Mesenchymal stem cell (in vitro differentiated cells and primary cell): ENCODE results near the gene NHERF1.

Experiments
- DNase-seq: peaks from one replicate; pipeline ENCODE4 v3.0.0-alpha.2; 2013
- H2AFZ ChIP-seq: one replicate; pipeline ENCODE4 v1.6.1; 2013; ENCODE audit warnings: low read depth, mild to moderate bottlenecking, control low read depth, inconsistent platforms, low read length, moderate library complexity
- H2AK5ac ChIP-seq: 2 replicates; pipeline ENCODE4 v1.6.1; 2013; ENCODE audit warnings: low read length, moderate library complexity, mild to moderate bottlenecking, inconsistent platforms; ENCODE audit not compliant: severe bottlenecking
- H2BK120ac ChIP-seq: one replicate; pipeline ENCODE4 v1.6.1; 2013; ENCODE audit warnings: low read depth, mild to moderate bottlenecking, inconsistent platforms, low read length, moderate library complexity
- H2BK12ac ChIP-seq, 2 experiments: one replicate each; pipeline ENCODE4 v1.6.1; 2013; ENCODE audit warnings: inconsistent platforms in 2 of 2, low read length in 2 of 2, mild to moderate bottlenecking in 2 of 2, moderate library complexity in 2 of 2, control low read depth in 1 of 2
- H2BK15ac ChIP-seq: one replicate; pipeline ENCODE4 v1.6.1; 2013; ENCODE audit warnings: mild to moderate bottlenecking, low read depth, inconsistent platforms; ENCODE audit not compliant: poor library complexity, severe bottlenecking
- H2BK5ac ChIP-seq: 2 replicates; pipeline ENCODE4 v1.6.1; 2013; ENCODE audit warnings: low read depth, mild to moderate bottlenecking, low read length, control low read depth, inconsistent platforms; ENCODE audit not compliant: poor library complexity, severe bottlenecking
- H3K14ac ChIP-seq, 2 experiments: one replicate each; pipeline ENCODE4 v1.6.1; 2013; ENCODE audit warnings: inconsistent platforms in 2 of 2, low read length in 2 of 2, control low read depth in 1 of 2, mild to moderate bottlenecking in 1 of 2, moderate library complexity in 1 of 2
- H3K18ac ChIP-seq, 2 experiments: one replicate each; pipeline ENCODE4 v1.6.1; 2013; ENCODE audit warnings: inconsistent platforms in 2 of 2, low read length in 2 of 2, control low read depth in 1 of 2, low read depth in 1 of 2, mild to moderate bottlenecking in 1 of 2
- H3K23ac ChIP-seq, 2 experiments: one replicate each; pipeline ENCODE4 v1.6.1; 2013; ENCODE audit warnings: inconsistent platforms in 2 of 2, low read length in 2 of 2, mild to moderate bottlenecking in 2 of 2, moderate library complexity in 2 of 2, control low read depth in 1 of 2
- H3K27ac ChIP-seq: 2 replicates; pipeline ENCODE4 v1.5.1; 2013; ENCODE audit warnings: mild to moderate bottlenecking, moderate library complexity, low read length, control low read depth, inconsistent platforms; ENCODE audit not compliant: poor library complexity, severe bottlenecking
- H3K27me3 ChIP-seq, 2 experiments: 2 replicates each; pipeline versions ENCODE4 v1.6.1 to v1.7.0; 2013; ENCODE audit warnings: low read length in 2 of 2, mild to moderate bottlenecking in 2 of 2, moderate library complexity in 2 of 2, control low read depth in 1 of 2, inconsistent platforms in 1 of 2; ENCODE audit not compliant: control insufficient read depth in 1 of 2, insufficient read depth in 1 of 2
- H3K36me3 ChIP-seq, 2 experiments: 2 replicates each; pipeline versions ENCODE4 v1.6.1 to v1.7.0; 2013; ENCODE audit warnings: low read length in 2 of 2, control low read depth in 1 of 2, inconsistent platforms in 1 of 2, low read depth in 1 of 2, mild to moderate bottlenecking in 1 of 2; ENCODE audit not compliant: insufficient read depth in 2 of 2, control insufficient read depth in 1 of 2
- H3K4ac ChIP-seq, 2 experiments: one replicate each; pipeline ENCODE4 v1.6.1; 2013; ENCODE audit warnings: inconsistent platforms in 2 of 2, low read length in 2 of 2, mild to moderate bottlenecking in 2 of 2, moderate library complexity in 2 of 2, control low read depth in 1 of 2, low read depth in 1 of 2
- H3K4me1 ChIP-seq: 2 replicates; pipeline ENCODE4 v1.6.1; 2013; ENCODE audit warnings: low read depth, low read length, control low read depth; ENCODE audit not compliant: control insufficient read depth, insufficient read depth
- H3K4me2 ChIP-seq: 2 replicates; pipeline ENCODE4 v1.6.1; 2013; ENCODE audit warnings: low read length, mild to moderate bottlenecking, inconsistent platforms; ENCODE audit not compliant: poor library complexity, severe bottlenecking
- H3K4me3 ChIP-seq, 2 experiments: 2 replicates each; pipeline versions ENCODE4 v1.5.1 to v1.7.0; 2013; ENCODE audit warnings: low read length in 2 of 2, mild to moderate bottlenecking in 2 of 2, control low read depth in 1 of 2, low read depth in 1 of 2; ENCODE audit not compliant: insufficient read depth in 1 of 2
- H3K79me1 ChIP-seq: replicated peaks from 2 replicates; pipeline ENCODE4 v1.6.1; 2013; ENCODE audit warnings: mild to moderate bottlenecking, control low read depth, low read length, inconsistent platforms; ENCODE audit not compliant: poor library complexity, severe bottlenecking
- H3K9ac ChIP-seq: 2 replicates; pipeline ENCODE4 v1.7.0; 2013; ENCODE audit warnings: mild to moderate bottlenecking, low read length, moderate library complexity
- H3K9me3 ChIP-seq: 2 replicates; pipeline ENCODE4 v1.7.0; 2013; ENCODE audit warnings: mild to moderate bottlenecking, low read length; ENCODE audit not compliant: control insufficient read depth
- H4K8ac ChIP-seq: one replicate; pipeline ENCODE4 v1.6.1; 2013; ENCODE audit warnings: inconsistent platforms, mild to moderate bottlenecking, low read length, moderate library complexity
- H4K91ac ChIP-seq: one replicate; pipeline ENCODE4 v1.6.1; 2013; ENCODE audit warnings: mild to moderate bottlenecking, low read length, inconsistent platforms
- WGBS: methylation state at CpG from one replicate; pipeline ENCODE4 v1.1.7; 2013; ENCODE audit warnings: mixed read lengths; 5-methylcytosine and 5-hydroxymethylcytosine counted together

The NHERF1 gene

GRCh38 chr17:74804683-74805082 lies 56.3 kb downstream of the NHERF1 start:
- no peak overlapping the region for H2BK12ac ChIP-seq
- H2BK15ac ChIP-seq: no peak overlapping the region
- no peak overlapping the region for H2BK5ac ChIP-seq
- DNase-seq: no peak
- H3K27ac ChIP-seq: no peak overlapping the region
- H3K4me3 ChIP-seq: no peak overlapping the region
- H3K23ac ChIP-seq: no peak overlapping the region
- H3K18ac ChIP-seq: no peak overlapping the region
- no peaks in the 10 kb centered on the region for H3K27me3 ChIP-seq
- WGBS: 89% methylated on average over 7 of the region's 7 CpGs
- no peak overlapping the region for H3K14ac ChIP-seq
- H3K9ac ChIP-seq: no peak overlapping the region
- no peak overlapping the region for H4K8ac ChIP-seq
- H3K79me1 ChIP-seq: peaks cover 3% of the 10 kb centered on the region
- no peak overlapping the region for H4K91ac ChIP-seq
- peaks cover 17% of the 10 kb centered on the region for H3K4me1 ChIP-seq
- H2AFZ ChIP-seq: no peak overlapping the region
- H2BK120ac ChIP-seq: no peak overlapping the region
- H3K4ac ChIP-seq: no peak overlapping the region
- peaks cover 32 to 77% of the 10 kb centered on the region in 2 experiments for H3K36me3 ChIP-seq
- H3K4me2 ChIP-seq: no peak overlapping the region
- no peaks in the 10 kb centered on the region for H3K9me3 ChIP-seq
- H2AK5ac ChIP-seq: no peak overlapping the region

- H3K14ac ChIP-seq: no peak overlapping the region
- no peak overlapping the region for H2BK5ac ChIP-seq
- no peak overlapping the region for H2AK5ac ChIP-seq
- H3K9me3 ChIP-seq: no peaks in the 10 kb centered on the region
- H3K23ac ChIP-seq: no peak overlapping the region
- no peak overlapping the region for H4K91ac ChIP-seq
- H3K27ac ChIP-seq: no peak overlapping the region
- H3K9ac ChIP-seq: no peak overlapping the region
- peaks cover 29 to 72% of the 10 kb centered on the region in 2 experiments for H3K36me3 ChIP-seq
- 91% methylated on average over 15 of the region's 15 CpGs for WGBS
- no peak overlapping the region for H2BK12ac ChIP-seq
- peaks cover 17% of the 10 kb centered on the region for H3K4me1 ChIP-seq
- no peak overlapping the region for H4K8ac ChIP-seq
- H3K4ac ChIP-seq: no peak overlapping the region
- H3K27me3 ChIP-seq: no peaks in the 10 kb centered on the region
- DNase-seq: no peak
- H2BK15ac ChIP-seq: no peak overlapping the region
- H2AFZ ChIP-seq: no peak overlapping the region
- no peak overlapping the region for H3K4me3 ChIP-seq
- H3K4me2 ChIP-seq: no peak overlapping the region
- no peak overlapping the region for H3K18ac ChIP-seq
- no peak overlapping the region for H2BK120ac ChIP-seq
- H3K79me1 ChIP-seq: peaks cover 3% of the 10 kb centered on the region
Observed at GRCh38 chr17:74805591-74805991, 57.2 kb downstream of the NHERF1 start.

DNA sequence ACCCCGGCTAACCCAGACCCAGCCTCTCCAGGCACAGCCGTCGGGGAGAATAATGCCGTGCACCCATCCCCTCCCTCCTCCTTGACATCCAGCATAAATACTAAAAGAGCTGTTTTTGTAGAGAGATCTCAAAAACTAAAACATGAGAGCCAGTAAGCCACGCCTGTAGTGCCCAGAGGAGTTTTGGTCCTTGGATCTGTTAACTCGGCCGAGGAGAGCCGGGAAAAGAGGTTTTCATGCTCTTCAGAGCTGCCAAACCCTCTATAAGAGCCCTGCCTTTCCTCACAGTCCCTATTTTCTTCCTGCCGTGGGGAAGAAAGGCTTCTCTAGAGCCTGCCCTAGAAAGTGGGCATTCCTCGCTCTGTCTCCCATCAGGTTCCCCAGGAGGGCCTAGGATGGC lies 57.9 kb downstream of the NHERF1 start:
- H3K27me3 ChIP-seq: no peaks in the 10 kb centered on the region
- H2BK120ac ChIP-seq: no peak overlapping the region
- no peak overlapping the region for H4K8ac ChIP-seq
- no peak overlapping the region for H3K4me3 ChIP-seq
- H3K4ac ChIP-seq: no peak overlapping the region
- H2AFZ ChIP-seq: no peak overlapping the region
- no peak for DNase-seq
- no peak overlapping the region for H3K18ac ChIP-seq
- H3K4me2 ChIP-seq: no peak overlapping the region
- no peak overlapping the region for H4K91ac ChIP-seq
- H3K14ac ChIP-seq: no peak overlapping the region
- no peak overlapping the region for H2BK15ac ChIP-seq
- H3K79me1 ChIP-seq: peaks cover 3% of the 10 kb centered on the region
- H3K27ac ChIP-seq: no peak overlapping the region
- no peak overlapping the region for H2BK5ac ChIP-seq
- H3K36me3 ChIP-seq: peaks cover 21 to 64% of the 10 kb centered on the region in 2 experiments
- WGBS: 98% methylated on average over 9 of the region's 10 CpGs
- no peak overlapping the region for H2BK12ac ChIP-seq
- H2AK5ac ChIP-seq: no peak overlapping the region
- H3K9me3 ChIP-seq: no peaks in the 10 kb centered on the region
- H3K23ac ChIP-seq: no peak overlapping the region
- H3K4me1 ChIP-seq: peaks cover 17% of the 10 kb centered on the region
- H3K9ac ChIP-seq: no peak overlapping the region

- Histone ChIP-seq H2BK15ac (no peak overlapping the region), H3K27me3 (no peaks in the 10 kb centered on the region), H2BK120ac (no peak overlapping the region), H2BK5ac (no peak overlapping the region), H3K14ac (no peak overlapping the region), H3K4me2 (no peak overlapping the region), H3K4me3 (no peak overlapping the region), H3K23ac (no peak overlapping the region), H3K9ac (no peak overlapping the region), H3K4me1 (peaks cover 21% of the 10 kb centered on the region), H3K36me3 (peaks cover 16 to 56% of the 10 kb centered on the region in 2 experiments), H4K8ac (no peak overlapping the region), H3K27ac (no peak overlapping the region), H3K79me1 (peaks cover 3% of the 10 kb centered on the region), H2AK5ac (no peak overlapping the region), H4K91ac (peak overlapping the region; percentile 31), H3K9me3 (no peaks in the 10 kb centered on the region), H3K18ac (no peak overlapping the region), H3K4ac (no peak overlapping the region), H2AFZ (no peak overlapping the region), H2BK12ac (no peak overlapping the region)
- no peak for DNase-seq
- 92% methylated on average over 13 of the region's 13 CpGs for WGBS
Observed at GRCh38 chr17:74807441-74807840, 59.0 kb downstream of the NHERF1 start.
